ENCODE results near the gene ZNF346.
"Not testable (repeated sequence)": the region's sequence is repeated elsewhere in the genome, so short reads cannot be mapped to it uniquely, and the experiment has no call there.

The ZNF346 gene, protein sequence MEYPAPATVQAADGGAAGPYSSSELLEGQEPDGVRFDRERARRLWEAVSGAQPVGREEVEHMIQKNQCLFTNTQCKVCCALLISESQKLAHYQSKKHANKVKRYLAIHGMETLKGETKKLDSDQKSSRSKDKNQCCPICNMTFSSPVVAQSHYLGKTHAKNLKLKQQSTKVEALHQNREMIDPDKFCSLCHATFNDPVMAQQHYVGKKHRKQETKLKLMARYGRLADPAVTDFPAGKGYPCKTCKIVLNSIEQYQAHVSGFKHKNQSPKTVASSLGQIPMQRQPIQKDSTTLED

DNA sequence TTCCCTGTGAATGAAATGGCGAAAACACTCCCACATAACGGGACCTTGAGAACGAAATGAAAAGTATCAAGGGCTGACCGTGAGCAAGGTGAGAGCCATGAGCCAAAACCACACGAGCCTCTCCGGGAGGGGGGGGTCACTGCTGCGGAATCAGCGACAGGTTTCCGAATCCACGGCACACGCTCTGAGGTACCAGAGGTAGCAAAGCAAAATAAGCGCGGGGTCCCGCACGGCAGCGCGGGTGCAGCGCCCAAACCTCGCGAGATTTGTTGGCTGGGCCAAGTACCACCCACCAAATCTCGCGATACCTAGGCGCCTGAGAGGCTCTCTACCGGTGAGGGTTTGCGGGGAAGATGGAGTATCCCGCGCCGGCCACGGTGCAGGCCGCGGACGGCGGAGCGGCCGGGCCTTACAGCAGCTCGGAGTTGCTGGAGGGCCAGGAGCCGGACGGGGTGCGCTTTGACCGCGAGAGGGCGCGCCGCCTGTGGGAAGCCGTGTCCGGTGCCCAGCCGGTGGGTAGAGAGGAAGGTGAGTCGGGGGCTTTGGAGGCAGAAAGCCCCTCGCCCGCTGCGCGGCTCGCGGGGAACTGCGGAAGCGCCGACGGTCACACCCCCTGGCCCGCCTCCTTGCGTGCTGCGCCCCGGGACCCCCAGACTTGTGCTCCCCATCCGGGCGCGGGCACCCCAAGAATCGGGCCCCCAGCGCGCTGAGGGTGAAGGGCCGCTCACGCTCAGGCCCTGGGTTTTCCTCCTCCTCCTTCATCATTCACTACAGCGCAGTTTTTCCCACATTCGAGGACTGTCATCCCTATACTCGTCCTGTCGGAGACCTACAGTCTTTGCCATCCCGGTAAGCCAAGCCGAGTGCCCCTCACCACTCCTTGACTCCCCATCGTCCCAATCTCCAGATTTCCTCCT is at the start of gene ZNF346:
Gene ZNF346 (plus strand): TSS at position 311 of the 917 bp plus-strand sequence. CDS start 43 bp downstream, at position 354.
- DNase-seq (ENCODE audit: low read depth) = peak; percentile 82

DNA sequence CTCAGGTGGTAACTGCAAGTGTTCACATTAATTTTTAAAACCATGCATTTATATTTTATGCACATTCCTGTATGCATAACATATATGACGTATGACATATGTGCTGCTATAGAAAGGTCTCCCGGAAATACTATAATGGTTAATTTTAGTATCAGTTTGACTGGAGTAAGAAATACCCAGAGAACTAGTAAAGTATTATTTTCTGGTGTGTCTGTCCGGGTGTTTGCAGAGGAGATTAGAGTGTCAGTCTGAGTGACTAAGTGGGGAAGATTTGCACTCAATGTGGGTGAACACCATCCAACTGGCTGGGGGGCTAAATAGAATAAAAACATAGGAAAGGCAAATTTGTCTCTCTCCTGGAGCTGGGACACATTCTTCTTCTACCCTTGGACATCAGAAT is 42.8 kb upstream of the ZNF346 start:
- no peak for DNase-seq (ENCODE audit: low read depth)

DNA sequence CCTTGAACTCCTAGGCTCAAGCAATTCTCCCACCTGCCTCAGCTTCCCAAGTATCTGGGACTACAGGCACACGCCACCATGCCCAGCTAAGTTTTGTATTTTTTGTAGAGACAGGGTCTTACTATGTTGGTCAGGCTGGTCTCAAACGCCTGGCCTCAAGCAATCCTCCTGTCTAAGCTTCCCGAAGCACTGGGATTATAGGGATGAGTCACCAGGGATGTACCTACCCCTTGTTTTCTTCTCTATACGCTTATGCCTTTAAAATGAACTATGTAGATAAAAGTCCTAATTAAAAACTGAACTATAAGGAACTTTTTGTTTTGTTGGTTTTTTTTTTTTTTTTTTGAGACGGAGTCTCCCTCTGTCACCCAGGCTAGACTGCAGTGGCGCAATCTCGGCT is 41.7 kb upstream of the ZNF346 start:
- DNase-seq (ENCODE audit: low read depth) = no peak

DNA sequence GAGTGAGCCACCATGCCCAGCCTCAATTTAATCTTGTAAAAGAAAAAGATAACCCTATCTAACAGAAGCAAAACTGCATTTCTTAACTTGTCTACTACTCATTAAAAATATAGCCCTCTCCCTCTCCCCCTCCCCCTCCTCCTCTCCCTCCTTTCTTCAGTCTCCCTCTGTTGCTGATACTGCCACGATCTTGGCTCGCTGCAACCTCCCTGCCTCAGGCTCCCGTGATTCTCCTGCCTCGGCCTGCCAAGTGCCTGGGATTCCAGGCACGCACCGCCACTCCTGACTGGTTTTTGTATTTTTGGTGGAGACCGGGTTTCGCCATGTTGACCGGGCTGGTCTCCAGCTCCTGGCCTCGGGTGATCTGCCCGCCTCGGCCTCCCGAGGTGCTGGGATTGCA is 39.4 kb upstream of the ZNF346 start:
- not testable (repeated sequence) for DNase-seq (ENCODE audit: low read depth)

DNA sequence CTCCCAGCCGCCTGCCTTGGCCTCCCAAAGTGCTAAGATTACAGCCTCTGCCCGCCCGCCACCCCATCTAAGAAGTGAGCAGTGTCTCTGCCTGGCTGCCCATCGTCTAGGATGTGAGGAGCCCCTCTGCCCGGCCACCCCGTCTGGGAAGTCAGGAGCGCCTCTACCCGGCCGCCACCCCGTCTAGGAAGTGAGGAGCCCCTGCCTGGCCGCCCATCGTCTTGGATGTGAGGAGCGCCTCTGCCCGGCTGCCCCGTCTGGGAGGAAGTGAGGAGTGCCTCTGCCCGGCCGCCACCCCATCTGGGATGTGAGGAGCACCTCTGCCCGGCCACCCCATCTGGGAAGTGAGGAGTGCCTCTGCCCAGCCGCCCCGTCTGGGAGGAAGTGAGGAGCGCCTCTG is 38.9 kb upstream of the ZNF346 start:
- DNase-seq (ENCODE audit: low read depth) = not testable (repeated sequence)

DNA sequence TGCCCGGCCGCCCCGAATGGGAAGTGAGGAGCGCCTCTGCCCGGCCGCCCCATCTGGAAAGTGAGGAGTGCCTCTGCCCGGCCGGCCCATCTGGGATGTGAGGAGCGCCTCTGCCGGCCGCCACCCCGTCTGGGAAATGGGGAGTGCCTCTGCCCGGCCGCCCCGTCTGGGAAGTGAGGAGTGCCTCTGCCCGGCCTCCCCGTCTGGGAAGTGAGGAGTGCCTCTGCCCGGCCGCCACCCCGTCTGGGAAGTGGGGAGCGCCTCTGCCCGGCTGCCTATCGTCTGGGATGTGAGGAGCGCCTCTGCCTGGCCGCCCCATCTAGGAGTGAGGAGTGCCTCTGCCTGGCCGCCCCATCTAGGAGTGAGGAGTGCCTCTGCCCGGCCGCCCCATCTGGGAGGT is 38.3 kb upstream of the ZNF346 start:
- not testable (repeated sequence) for DNase-seq (ENCODE audit: low read depth)

DNA sequence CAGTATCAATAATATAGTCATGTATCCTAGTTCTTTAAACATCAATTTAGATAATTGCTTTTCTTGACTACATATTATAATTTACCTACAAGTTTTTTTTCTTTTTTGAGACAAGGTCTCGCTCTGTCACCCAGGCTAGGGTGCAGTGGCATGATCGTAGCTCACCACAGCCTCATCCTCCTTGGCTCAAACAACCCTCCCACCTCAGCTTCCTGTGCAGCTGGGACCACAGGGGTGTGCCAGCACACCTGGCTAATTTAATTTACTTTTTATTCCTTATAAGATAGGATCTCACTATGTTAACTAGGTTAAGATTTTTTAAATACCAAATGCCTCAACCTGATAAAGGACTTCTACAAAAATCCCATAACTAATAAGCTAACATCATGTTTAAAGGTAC is 37.0 kb upstream of the ZNF346 start:
- peak; percentile 10 for DNase-seq (ENCODE audit: low read depth)

DNA sequence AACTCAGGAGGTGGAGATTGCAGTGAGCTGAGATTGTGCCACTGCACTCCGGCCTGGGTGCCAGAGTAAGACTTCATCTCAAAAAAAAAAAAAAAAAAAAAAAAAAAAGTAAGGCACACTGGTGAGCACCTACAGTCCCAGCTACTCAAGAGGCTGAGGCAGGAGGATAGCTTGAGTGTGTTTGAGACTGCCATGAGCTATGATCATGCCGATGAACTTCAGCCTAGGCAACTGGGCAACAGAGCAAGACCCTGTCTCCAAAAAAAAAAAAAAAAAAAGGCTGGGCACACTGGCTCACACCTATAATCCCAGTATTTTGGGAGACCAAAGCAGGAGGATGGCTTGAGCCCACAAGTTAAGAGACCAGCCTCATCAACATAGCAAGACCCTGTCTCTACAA is 36.2 kb upstream of the ZNF346 start:
- no peak for DNase-seq (ENCODE audit: low read depth)

DNA sequence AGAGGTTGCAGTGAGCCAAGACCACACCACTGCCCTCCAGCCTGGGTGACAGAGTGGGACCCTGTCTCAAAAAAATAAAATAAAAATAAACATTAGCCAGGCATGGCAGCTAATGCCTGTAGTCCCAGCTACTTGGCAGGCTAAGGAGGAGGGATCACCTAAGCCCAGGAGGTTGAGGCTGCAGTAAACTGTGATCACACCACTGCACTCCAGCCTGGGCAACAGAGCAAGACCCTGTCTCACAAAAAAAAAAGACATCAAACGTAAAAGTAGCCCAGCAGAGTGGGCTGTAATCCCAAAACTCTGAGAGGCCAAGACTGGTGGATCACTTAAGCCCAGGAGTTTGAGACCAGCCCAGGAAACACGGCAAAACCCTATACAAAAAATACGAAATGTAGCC is 34.9 kb upstream of the ZNF346 start:
- no peak for DNase-seq (ENCODE audit: low read depth)

DNA sequence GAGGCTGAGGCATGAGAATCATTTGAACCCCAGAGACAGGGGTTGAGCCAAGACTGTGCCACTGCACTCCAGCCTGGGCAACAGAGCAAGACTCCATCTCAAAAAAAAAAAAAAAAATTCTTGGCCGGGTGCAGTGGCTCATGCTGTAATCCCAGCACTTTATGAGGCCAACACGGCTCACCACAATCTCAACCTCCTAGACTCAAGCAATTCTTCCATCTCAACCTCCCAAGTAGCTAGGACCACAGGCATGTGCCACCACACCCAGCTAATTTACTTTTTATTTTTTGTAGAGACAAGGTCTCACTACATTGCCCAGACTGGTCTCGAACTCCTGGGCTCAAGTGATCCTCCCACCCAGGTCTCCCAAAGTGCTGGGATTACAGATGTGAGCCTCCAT is 29.4 kb upstream of the ZNF346 start:
- not testable (repeated sequence) for DNase-seq (ENCODE audit: low read depth)

DNA sequence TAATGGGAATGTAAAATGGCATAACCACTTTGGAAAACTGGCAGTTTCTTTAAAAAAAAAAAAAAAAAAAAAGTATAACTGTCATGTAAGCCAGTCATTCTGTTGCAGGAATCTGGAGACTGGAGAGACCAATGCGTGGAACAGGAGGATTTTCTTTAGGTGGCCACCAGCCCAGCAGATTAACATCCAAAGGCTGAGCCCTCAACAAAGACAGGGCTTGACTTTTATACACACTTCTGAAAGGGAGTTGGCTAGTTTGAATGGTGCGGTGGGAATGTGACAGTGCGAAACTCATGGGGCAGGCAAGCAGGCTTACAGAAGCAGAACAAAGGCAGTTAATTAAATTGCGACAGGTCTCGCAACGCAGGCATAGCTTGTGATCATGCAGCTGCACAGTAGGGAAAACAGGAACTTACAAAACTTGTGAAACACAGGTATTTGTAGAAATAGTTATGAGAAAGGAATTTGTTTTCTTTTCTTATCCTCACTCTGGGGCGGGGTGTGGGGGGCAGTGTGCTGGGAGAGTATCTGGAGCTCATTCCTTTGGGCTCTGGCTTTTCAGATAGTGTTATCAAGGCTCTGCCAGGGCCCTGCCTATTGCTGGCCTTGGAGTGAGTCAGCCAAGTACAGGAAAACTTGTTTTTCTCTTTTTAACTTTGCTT is 27.9 kb upstream of the ZNF346 start:
- DNase-seq (ENCODE audit: low read depth) = no peak

DNA sequence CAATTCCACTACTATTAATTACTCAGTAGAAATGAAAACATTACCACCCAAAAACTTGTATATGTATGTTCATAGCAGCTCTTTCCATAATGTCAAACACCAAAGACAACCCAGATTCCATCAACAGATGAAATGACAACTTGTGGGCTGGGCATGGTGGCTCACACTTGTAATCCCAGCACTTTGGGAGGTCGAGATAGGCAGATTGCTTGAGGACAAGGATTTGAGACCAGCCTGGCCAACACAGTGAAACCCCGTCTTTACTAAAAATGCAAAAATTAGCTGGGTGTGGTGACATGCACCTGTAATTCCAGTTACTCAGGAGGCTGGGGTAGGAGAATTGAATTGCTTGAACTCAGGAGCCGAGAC is 27.4 kb upstream of the ZNF346 start:
- no peak for DNase-seq (ENCODE audit: low read depth)

DNA sequence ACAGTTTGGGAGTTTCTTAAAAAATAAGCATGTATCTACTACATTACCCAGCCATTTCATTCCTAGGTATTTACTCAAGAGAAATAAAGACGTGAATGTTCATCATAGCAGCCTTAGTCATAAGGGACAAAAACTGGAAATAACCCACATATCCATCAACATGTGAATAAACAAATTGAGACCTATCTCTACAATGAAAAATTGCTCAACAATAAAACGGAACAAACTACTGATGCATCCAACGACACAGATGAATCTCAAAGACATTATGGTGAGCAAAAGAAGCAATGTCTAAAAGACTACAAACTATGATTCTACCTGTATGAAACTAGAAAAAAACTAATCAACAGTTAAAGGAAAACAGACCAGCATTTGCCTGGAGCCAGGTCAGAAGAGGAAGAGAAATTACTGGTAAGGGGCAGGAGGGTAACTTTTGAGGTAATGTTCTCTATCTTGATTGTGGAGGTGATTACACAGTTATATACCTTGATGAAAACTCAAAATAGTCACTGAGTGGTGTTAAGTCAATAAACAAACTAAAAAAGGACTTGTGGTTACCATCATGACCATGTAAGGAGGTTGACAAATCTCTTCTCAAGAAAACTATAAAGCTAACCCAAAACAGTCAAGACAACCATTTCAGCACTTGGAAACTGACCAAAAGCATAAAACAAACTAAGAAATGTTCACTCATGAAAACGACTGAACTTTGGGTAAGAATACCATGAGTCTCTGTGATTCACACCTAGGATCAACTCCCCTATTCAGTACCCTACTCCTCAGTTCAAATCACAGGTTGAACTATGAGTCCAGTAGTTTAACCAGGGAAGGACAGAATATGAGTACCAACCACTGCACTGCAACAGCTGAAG is 26.4 kb upstream of the ZNF346 start:
- DNase-seq (ENCODE audit: low read depth) = no peak

DNA sequence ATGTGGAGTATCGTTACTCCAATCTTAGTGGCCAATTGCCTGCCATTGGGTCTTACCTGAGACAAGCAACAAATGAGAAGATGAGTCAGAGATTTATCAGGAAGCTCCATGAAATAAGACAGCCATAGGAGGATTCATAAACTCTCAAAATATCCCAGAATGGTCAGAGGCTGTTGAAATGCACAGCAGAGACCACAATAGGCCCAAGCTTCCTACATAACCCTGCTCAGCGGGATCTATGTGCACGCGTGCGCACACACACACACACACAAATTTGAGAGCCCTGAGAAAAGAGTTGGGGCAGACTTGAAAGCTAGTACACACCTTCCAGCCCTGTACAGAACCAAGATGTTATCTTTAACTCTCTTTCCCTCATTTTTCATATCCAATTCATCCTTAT is 25.7 kb upstream of the ZNF346 start:
- no peak for DNase-seq (ENCODE audit: low read depth)

DNA sequence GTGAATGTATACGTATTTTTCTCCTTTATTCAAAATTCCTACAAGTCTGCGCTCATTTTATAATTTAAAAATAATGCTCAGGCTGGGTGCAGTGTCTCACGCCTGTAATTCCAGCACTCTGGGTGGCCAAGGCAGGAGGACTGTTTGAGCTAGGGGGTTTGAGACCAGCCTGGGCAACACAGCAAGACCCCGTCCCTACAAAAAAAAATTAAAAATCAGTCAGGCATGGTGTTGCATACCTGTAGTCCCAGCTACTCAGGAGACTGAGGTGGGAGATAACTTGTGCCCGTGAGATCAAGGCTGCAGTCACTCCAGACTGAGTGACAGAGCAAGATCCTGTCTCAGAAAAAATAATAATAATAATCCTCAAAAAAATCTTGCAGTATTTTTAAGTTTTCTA is 23.7 kb upstream of the ZNF346 start:
- no peak for DNase-seq (ENCODE audit: low read depth)

DNA sequence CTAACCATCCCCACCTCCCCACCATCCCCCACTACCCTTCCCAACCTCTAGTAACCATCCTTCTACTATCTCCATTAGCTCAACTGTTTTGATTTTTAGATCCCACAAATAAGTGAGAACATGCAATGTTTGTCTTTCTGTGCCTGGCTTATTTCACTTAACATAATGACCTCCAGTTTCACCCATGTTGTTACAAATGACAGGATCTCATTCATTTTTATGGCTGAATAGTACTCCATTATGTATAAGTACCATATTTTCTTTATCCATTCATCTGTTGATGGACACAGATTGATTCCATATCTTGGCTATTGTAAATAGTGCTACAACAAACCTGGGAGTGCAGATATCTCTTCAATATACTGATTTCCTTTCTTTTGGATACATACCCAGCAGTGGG is 23.0 kb upstream of the ZNF346 start:
- not testable (repeated sequence) for DNase-seq (ENCODE audit: low read depth)

DNA sequence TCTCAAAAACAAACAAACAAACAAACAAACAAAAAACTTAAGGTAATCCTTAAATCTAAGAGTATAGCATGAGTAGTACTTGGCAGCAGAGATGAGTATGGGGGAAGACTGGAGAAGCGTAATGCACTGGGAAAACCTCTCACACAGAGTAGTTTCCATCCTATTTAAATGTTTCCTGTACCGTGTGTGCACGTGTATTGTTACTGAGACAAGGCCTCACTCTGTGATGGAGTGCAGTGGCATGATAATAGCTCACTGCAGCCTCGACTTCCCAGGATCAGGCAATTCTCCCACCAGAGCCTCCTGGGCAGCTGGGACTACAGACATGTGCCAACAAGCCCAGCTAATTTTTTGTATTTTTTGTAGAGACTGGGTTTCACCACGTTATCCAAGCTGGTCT is 18.8 kb upstream of the ZNF346 start:
- no peak for DNase-seq (ENCODE audit: low read depth)

DNA sequence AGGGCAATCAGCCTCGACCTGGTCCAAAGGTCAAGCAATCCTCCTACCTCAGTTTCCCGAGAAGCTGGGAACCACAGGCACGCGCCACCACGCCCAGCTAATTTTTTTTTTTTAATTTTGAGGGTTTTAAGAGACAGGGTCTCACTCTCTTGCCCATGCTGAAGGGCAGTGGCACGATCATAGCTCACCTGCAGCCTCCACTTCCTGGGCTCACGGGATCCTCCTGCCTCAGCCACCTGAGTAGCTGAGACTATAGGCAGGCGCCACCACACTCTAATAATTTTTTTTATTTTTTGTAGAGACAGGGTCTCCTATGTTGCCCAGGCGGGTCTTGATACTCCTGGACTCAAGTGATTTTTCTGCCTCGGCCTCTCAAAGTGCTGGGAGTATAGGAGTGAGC is 17.5 kb upstream of the ZNF346 start:
- no peak for DNase-seq (ENCODE audit: low read depth)

DNA sequence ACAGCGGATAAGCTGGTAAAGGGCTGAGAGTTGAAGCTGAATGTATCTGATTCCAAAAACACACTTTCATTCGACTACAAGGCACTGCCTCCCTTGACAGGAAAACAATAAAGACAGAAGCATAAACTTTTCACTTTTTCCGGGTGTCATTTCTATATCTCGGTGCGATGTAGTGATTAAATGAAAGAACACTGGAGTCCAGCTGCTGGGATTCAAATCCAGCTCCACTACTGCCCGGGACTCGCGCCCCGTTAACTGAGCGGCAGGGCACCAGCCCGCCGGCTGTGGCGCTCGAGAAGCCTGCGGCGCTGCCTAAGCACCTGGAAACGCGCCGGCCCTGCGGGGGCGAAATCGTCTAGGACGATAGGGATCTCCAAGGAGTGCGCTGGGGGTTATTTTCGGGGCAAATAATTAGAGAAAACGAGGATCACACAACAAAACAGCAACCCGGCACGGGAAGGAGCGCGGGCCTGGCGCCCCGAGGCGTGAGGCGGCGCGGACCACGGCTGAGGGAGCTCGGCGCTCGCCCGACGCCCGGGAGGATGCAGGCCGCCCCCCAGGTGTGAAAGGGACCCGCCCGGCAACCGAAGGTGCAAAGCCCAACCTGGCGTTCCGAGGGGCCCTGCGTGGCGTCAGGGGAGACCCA is 16.8 kb upstream of the ZNF346 start:
- DNase-seq (ENCODE audit: low read depth) = peak; percentile 38

DNA sequence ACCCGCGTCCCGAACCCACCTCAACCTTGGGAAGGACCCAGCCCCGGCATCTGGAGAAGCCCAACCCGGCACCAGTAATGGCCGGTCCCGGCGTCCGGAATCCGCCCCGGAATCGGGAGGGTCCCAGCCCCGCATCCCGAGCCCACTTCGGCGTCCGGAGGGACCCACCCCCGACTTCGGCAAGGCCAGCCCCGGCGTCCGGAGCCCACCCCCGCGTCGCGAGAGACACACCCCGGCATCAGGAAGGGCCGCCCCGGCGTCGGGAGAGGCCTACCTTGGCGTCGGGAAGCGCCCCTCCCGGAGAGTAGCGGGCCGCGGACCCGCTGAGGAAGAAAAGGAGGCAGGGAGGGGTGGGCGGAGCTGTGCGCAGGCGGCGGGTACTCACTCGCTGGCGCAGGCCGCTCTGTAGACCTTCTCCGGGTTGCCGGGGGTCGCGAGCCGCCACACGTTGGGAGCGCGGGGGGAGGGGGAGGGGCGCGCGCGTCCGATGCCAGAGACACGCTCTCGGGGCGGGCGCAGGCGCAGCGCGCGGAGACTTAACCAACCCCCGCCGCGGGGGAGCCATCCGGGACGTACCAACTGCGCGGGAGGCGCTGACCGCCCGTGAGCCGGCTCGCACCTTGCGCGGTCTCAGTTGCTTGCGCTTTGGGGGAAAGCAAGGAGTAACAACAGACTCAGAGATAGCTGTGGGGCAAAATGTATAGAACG is 16.1 kb upstream of the ZNF346 start, which contains the start of gene UIMC1:
Gene UIMC1 (minus strand): TSS at position 515 of the 708 bp plus-strand sequence. CDS start 24,164 bp downstream, outside the sequence.
- DNase-seq (ENCODE audit: low read depth) = peak; percentile 84

DNA sequence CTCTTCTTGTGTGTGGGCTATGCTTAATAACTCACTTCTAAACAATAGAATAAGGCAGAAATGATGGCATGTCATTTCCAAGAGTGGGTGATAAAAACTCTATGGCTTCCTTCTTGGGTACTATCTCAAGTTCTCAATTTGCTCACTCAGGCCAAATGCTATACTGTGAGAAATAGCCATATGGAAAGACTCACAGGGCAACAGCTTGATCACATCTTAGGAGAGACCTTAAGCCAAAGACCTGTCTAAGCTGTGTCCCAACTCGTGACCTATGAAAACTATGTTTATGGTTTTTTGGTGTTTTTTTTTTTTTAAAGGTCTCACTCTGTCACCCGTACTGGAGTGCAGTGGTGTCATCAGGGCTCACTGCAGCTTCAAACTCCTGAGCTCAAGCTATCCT is 13.8 kb upstream of the ZNF346 start:
- no peak for DNase-seq (ENCODE audit: low read depth)

Data from activated T-helper 1 cell treated with Interleukin-2 at 50 U/mL for 16 hours (primary cell).